SKM-1 (cell line): ENCODE results near the gene DCST2.
A peak's percentile ranks its signal among the peaks of the same experiment; 100 is the strongest.

ENCODE experiments used
- DNase-seq: peaks from one replicate; lab custom pipeline; 2025; ENCODE audit not compliant: unreplicated experiment; lab: John Stamatoyannopoulos, UW

DCST2 gene

DNA sequence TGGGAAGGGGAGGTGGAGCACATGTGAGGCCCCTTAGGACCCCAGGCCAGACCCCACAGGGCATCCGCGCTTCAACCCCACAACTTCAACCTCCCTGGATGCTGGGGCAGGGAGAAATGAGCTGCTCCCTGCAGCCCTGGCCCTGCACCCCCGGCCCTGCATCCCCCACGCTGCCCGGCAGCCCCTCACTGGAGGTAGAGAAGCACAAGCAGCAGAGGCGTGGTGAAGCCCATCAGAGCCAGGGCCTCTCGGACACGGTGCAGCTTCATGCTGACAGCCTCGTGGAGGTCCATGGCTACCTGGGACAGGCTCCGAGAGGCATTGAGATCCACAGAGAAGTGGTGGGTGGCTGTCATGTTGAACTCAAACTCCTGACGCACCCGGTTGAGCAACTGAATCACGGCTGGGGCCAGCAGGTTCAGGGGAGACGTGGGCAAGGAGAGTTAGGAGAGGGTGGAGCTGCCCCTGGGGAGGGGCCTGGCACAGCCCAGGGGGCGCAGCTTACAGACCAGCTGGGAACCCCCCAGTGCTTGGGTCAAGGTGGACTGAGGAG, 3.3 kb downstream of the DCST2 start:
- DNase-seq: no peak

DNA sequence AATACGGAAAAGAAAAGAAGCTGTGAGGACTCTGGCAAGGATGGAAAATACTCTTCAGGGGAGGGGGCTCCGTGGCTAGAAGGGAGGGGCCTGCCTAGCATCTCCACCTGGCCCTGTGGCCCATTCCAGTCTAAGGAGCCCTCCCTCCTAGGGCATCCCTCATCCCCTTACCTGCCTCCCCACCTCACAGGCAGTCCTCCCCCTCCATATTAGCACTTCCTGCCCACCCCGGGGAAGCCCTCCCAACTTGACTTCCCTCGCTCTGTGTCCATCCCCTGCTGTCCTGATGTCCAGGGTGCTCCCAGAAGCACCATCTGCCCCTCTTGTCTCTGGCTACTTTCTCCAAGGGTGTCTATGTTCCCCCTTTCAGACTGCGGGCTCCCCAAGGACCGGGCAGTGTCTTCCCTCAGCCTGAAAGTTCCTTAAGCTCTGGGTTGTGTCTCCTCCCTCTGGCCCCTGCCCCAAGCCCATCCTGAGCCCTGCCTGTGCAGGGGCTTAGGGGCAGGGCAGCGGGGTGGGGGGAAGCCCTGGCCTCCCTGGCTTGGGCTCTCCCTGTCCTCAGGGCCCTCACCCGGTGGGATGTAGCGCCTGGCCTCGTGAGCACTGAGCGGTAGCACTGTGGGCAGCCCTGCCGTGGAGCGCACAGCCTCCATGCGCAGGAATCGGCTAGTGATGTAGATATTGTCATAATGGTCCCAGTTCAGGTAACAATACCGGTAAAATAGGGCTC, 3.9 kb downstream of the DCST2 start:
- no peak for DNase-seq

DNA sequence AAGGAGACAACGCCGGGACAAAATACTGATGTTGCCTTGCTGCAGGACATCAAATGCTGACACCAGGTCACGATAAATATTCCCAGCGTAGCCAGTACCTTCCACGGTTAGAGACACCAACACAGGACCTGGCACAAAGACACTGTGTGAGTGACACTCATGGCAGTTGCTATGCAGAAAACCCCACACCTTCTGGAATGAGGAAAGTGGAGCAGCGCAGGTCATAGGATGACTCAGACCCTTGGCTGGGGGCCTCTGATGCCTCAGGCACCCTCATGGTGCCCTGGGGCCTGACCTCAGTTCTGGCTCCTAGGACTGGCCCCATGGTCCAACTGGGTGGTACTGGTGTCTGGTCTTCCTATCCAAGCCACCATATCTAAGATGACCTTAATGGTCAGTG, 7.0 kb downstream of the DCST2 start:
- DNase-seq: no peak

DNA sequence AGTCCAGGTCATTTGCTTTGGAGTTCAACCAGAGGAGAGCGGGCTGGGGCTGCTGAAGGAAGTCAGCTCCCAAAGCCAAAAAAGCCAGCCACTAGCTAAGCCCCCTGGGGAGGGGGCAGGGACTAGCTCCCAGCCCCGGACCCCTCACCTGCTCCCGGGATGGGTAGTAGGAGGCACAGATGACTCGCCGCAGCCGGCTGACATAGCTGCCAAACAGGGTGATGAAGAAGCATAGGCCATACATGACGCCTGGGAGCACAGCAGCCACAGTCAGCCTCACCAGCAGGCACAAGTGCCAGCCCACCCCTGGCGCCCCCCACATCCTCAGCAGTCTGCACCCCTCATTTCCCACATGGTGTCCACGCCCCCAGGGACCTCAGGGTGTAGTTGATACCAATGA, 7.4 kb downstream of the DCST2 start:
- DNase-seq: no peak

DNA sequence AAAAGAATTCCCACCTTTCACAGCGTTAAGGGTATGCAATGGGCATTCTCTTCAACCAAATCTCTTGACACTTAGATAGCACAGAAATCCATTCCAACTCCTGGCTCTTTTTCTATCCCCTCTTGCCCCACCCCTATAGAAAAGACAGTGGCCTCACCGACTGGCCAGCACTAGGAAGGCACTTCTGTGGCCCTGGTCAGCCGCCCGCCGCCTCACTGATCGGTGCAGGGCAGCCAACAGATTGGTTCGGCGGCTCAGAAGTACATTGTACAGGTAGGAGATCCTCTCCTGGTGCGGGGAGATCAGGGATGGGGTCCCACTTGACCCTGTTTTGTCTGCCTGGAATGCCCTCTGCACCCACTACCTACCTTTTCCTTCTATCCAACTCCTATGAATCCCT, 9.3 kb downstream of the DCST2 start:
- no peak for DNase-seq

DNA sequence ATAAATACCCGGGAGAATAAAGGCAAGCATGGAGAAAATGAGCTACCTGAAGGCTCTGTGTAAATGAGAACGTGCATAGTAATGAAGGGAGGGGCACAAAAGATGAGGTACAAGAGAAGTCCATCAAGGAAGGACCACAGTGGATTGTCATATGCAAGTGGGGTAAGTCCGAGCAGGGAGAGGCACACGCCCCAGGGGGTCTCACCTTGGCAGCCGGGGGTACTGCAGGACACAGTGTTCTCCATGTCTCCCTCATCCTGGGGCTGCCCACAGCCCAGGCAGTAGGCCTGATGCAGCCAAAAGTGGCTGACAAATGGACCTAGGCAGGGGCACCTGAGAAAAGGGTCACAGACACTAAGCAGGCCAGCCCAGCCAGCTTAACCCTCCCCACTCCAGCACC, 10.0 kb downstream of the DCST2 start:
- DNase-seq: no peak

DNA sequence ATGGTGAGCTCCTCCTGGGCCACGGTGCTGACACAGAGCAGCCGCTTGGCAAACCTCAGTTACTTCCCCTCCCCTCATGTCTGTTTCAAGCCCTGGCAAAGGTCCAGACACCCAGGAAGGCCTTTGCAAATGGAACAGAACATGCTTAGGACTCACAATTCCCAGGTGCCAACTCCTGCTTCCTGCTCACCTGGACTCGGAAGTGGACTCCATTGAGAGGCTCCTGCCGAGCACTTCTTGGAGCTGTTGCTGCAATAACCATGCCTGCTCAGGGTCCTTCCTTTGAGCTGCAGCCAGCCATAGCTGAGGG, 10.7 kb downstream of the DCST2 start:
- peak; percentile 46 for DNase-seq

DNA sequence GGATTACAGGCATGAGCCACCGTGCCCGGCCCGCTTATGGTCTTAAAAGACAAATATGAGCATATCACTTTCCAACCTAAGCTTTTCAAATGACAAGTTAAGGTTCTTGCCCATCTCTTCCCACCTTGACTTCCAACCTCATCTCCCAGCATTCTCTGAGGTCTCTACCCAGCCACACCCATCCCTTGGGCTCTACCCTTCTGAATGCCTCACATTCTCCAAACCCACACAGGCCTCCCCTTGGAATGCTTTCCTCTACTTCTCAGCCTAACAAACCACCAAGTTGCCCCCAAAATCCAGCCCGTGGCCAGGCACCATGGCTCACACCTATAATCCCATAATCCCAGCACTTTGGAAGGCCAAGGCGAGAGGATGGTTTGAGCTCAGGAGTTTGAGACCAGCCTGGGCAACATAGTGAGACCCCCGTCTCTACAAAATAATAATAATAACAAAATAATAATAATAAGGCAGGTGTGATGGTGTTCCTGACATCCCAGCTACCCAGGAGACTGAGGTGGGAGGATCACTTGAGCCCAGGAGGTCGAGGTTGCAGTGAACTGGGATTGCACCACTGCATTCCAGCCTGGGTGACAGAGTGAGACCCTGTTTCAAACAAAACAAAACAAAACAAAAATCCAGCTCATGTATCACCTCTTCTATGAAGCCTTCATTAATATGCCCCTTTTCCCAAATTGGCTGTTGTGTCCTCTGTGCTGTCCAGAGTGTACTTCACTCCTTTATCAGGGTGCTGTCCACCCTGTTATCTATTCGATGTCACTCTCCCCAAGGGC, 11.2 kb downstream of the DCST2 start:
- no peak for DNase-seq

DNA sequence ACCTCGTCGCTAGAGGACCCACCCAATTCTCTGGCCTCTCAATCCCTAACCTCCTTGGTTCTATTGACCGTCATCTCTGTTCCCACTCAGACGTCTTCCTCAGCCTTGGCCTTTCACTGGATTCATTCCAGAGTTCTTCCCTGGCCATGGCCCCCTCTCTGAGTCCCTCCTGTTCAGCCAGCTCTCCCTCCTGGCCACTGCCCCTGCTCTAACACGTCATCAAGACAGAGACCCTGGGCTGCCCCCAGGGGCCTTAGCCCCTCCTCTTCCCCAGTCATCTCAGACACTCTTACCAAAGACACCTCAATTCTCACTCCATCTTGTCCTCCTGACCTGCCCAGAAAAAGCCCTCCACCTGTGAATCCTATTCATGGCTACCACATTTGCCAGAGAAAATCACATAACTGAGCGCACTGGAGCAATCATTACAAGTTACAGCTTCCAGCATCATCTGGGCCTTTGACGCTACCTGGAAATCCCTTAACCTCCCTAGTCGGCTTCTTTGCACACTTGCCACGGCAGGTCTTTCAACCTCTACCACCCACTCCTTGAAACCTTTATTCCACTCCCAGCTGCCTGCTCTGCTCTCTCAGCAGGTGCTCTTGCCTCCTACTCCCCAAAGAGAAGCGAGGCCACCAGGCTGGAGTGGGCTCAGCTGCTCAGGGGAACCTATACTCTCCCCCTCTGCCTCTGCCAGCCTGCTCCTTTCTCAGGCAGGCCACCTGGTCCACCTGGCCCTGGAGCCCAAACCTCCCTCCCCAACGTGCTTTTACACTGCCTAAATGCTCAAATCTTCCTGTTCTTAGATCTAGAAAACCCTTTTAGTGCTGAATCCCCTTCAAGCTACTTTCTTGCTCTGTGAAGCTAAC, 14.0 kb downstream of the DCST2 start:
- DNase-seq: no peak

DNA sequence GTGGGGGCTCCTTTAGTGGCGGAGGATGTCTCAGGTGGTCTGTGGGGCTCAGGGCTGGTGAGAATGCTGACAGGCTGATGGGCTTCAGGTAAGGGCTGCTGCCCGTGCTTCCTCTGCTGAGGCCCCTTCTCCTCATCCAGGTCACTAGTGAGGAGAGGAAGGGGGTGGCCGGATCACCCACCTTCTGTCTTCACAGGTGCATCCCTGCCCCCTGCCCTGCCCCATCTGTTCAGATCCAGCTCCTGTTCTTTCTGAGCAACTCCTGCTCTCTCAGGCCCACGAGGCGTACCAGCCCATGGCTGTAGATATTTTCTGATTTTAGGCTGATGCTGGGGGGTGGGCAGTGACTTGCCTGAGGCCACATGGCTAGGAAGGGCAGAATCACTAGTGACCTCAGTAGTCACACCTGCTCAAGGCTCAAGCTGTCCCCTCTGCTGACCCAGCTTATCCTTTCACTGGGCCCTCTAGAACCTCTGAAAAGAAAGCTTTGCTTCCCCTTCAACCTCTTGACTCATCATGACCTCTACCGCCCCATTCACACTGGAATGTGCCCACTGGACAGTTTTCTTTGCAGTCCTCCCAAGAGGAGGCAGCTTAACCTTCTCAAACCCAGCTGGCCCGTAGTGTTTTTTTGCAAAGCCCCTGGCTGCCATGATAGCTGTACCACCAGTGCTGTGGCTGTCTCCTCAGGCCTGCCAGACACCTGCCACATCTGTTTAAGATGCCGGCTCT, 14.8 kb downstream of the DCST2 start:
- no peak for DNase-seq

DNA sequence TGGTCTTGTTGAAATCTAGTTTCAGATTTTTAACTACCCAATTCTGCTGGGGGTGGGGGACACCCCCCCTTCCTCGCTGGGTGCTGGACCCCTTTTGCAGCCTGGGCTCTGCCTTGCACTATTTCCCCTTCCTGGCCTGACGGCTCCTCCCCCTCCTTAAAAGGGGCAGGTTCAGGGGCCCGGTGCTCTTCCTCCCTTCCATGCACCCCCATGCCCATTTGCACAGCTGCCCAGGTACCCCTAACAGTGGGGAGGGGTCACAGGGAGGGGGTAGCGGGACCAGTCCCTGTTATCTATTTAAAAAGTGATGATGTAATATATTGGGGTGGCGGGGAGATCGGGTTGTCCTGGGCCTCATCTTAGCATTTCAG, 15.7 kb downstream of the DCST2 start:
- no peak for DNase-seq

DNA sequence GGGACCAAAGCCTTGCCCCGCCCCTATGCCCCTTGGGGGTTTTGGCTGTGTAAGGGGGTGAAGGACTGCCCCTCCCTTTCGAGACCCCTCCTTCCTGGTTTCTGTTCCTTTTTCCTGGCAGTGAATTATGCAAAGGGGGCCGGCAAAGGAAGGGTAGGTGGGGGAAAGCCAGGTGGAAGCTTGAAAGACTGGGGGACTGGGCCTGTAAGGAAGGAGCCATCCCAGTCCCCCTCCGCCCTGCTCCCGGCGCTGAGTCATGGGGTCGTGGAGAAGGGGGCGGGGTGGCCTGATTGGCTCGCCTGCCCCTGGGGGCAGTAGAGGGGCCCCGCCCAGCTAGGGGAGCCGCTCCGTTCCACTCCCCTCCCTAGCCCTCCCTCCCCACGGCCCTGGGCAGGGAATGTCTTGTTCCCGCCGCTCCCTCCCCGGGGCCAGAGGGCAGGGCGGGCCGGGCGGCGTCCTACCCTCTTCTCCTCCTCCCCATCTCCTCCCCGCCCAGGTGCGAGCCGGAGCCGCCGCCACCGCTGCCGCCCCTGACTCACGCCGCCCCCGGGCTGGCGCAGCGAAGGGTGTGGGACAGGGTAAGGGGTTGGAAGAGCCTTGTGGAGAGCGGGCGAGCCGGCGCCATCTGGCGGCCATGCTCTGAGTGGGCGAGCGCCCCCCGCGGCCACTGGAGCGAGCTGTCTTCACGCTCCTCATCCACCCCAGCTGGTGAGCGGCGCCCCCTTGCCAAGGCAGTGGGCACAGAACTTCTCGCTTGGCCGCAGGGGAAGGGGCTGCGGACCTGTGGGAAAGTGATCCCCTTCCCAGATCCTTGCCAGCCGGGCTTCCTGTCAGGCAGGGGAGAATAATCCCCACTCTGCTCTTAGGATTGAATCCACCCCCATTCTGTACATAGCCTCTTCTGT, 16.3 kb downstream of the DCST2 start:
- peak; percentile 85 for DNase-seq

DNA sequence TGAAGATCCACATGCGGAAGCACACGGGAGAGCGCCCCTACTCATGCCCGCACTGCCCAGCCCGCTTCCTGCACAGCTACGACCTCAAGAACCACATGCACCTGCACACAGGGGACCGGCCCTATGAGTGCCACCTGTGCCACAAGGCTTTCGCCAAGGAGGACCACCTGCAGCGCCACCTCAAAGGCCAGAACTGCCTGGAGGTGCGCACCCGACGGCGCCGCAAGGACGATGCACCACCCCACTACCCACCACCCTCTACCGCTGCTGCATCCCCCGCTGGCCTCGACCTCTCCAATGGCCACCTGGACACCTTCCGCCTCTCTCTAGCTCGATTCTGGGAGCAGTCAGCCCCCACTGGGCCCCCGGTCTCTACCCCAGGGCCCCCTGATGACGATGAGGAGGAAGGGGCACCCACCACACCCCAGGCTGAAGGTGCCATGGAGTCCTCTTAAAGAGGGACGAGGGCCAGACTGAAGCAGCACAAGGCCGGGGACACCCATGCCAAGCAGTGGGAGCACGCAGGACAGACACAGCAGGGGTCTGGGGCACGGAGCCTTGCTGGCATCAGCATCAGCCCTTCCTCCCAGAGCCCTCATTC, 17.2 kb downstream of the DCST2 start:
- no peak for DNase-seq

DNA sequence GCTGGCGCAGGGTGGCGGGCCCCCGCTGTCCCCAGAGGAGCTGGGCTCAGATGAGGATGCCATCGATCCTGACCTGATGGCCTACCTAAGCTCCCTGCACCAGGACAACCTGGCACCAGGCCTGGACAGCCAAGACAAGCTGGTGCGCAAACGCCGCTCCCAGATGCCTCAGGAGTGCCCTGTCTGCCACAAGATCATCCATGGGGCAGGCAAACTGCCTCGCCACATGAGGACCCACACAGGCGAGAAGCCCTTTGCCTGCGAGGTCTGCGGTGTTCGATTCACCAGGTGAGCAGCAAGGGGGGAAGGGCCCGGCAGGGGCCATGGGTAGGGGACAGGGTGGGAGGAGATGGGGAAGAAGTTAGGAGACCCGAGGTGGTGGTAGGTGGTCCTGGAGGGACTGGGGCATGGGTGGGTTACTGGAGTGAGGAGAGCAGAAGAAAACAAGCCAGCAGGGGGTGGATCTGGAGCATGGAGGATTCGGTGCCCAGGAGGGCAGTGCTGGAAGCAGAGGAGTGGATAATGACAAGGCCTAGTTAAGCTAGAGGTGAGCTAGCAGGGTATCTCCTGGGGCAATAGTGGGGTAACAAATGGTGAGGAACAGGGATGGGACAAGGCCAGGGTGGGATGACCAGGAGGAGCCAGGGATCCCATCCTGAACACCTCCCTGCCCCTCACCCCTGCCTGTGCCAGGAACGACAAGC, 17.9 kb downstream of the DCST2 start:
- no peak for DNase-seq

DNA sequence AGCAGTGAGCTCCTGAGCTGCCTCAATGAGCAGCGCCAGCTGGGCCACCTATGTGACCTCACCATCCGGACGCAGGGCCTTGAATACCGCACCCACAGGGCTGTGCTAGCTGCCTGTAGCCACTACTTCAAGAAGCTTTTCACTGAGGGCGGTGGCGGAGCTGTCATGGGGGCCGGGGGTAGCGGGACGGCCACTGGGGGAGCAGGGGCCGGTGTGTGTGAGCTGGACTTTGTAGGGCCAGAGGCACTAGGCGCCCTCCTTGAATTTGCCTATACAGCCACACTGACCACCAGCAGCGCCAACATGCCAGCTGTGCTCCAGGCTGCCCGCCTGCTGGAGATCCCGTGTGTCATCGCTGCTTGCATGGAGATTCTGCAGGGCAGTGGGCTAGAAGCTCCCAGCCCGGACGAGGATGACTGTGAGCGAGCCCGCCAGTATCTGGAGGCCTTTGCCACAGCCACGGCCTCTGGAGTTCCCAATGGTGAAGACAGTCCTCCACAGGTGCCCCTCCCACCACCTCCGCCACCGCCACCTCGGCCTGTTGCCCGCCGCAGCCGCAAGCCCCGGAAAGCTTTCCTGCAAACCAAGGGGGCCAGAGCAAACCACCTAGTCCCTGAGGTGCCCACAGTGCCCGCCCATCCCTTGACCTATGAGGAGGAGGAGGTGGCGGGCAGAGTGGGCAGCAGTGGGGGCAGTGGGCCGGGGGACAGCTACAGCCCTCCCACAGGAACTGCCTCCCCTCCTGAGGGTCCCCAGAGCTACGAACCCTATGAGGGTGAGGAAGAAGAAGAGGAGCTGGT, 18.7 kb downstream of the DCST2 start:
- DNase-seq: no peak

DNA sequence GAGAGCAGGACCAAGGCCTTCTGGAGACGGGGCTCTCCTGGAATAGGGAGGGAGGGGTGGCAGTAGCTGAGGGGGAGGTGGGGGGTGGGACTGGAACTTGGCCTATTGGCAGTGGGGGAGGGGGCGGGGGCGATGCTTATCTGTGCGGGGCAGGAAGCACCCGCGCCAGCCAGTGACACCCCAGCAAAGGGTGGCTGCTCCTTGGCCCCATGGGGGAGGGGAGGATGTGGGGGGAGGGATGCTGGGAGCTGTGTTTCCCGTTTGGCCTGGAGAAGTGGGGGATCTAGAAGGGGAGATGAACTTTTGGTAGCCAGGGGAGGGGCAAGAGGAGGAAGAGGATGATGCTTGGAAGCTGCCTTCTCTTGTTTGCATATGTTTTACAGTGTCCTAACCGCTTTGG, 19.9 kb downstream of the DCST2 start:
- no peak for DNase-seq

DNA sequence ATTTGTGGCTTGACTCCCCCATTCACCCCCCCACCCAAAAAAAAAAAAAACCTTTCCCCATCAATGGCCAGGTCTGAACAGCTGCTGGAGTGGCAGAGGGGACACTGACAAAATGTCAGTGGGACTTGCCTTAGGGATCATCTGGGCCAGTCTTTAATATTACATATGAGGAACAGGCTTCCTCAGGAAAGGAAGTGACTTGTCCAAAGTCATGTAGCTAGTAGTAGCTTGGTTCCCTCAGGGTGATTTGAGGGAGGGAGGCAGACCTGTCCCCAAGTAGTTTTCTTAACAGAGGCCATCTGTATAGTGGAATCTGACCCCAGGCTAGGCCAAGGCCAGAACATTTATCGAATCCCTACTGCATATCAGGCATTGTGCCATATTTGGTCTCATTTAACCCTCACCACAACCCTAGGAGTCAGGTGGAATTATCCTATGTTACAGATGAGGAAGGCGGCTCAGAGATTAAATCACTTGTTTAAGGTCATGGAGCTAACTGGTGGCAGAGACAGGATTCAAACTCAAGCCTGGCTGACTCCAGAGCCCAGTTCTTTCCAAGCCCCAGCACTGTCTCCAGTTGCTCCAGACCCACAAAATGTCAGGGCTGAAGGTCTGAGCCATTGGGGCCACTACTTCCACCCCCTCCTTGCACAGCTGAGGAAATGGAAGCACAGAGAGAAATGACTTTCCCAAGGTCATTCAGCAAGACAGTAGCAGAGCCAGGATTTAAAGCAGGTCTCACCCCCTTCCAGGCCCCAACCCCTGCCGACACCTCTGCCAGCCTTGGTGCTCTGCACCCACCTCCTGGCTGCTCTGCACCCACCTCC, 20.6 kb downstream of the DCST2 start:
- DNase-seq: no peak
